HG02852 (cell line): ENCODE measurements around the gene ZNF770.
"Not testable (repeated sequence)": the region's sequence is repeated elsewhere in the genome, so short reads cannot be mapped to it uniquely, and the experiment has no call there.

Source experiments
- ATAC-seq: cut with Tn5 transposase; IDR thresholded peaks from one replicate; pipeline ENCODE4 v1.9.1; 2021; ENCODE audit warnings: mild to moderate bottlenecking, moderate library complexity; ENCODE audit not compliant: unreplicated experiment

Gene ZNF770

DNA sequence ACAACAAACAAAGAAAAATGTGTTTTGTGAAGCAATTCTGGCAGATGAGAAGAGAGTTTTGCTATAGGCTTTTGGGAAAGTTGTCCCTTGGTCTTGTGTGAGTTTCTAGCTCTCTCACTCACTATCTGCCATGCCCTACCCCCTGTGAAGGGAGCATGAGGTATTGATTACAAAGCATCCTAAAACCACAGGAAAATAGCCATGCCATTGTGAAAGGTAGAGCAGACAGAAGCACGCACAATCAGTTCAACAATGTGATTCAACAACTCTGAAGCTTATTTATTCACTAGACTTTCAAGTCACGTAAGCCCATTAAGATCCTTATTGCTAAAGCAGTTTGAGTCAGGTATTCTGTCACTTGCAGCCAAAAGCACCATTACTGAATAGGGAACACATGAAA is 12.0 kb downstream of the ZNF770 start:
- ATAC-seq, result no peak

DNA sequence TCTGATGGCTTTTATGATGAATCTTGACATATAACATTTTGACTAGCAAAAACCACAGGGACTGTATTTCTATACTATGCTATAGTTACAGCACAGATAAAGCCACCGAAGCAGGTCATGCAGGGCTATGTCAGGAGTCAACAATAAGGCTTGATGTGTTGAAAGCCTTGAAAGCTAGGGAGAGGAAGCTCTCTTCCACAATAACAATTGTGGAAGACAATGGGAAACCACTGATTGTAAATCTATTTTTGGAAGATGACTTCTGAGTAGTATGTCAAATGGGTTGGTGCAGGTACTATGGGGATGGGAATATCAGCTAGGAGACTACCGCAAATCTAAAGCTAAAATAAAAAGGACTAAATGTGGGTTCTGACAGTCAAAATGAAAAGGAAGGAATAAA is 14.6 kb downstream of the ZNF770 start:
- no peak for ATAC-seq

DNA sequence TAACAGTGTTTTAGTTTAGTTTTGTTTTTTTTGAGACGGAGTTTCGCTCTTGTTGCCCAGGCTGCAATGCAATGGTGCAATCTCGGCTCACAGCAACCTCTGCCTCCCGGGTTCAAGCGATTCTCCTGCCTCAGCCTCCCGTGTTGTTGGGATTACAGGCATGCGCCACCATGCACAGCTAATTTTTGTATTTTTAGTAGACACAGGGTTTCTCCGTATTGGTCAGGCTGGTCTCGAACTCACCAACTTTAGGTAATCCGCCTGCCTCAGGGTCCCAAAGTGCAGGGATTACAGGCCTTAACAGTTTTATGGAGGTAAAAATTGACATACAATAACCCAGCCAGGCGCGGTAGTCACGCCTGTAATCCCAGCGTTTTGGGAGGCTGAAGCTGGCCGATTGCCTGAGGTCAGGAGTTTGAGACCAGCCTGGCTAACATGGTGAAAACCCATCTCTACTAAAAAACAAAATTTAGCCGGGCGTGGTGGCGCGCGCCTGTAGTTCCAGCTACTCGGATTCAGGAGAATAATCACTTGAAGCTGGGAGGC is 17.9 kb downstream of the ZNF770 start:
- ATAC-seq, result not testable (repeated sequence)

DNA sequence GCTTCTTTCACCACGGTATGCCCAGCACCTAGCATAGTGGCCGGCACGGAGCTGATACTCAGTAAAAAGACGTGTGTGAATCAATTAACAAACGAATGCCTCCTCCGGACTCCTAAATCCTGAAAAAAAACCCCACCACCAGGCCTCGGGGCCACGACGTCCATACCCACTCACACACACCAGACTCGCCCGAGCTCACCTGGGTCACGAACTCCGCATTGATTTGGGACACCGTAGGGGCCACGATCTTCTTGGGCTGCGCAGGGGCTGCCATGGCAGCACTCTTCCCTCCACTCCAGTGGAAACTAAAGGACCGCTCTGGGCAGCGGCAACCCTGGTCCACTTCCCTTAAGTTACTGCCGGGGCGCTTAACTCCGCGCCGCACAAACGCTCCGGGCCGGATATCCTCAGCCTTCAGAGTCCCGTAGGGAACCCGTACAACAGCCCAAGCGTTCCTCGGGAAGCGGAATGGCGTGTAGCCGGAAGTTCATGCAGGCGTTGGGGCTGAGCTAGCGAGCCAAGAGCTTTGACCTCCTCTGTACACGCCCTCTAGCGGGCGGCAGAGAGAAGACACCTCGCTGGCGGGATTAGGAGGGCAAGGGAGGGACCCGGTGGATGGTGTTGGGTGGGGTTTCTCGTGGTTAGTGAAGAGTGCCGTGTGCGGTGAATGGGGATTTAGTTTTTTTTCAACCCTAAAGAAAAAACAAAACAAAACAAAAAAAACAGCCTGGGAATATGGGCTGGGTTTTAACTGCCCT is 18.6 kb downstream of the ZNF770 start, which contains the start of gene AQR:
AQR (minus strand) TSS at position 403 of the 758 bp plus-strand sequence; CDS start at position 274, 129 bp downstream.
- ATAC-seq, result peak; percentile 98

DNA sequence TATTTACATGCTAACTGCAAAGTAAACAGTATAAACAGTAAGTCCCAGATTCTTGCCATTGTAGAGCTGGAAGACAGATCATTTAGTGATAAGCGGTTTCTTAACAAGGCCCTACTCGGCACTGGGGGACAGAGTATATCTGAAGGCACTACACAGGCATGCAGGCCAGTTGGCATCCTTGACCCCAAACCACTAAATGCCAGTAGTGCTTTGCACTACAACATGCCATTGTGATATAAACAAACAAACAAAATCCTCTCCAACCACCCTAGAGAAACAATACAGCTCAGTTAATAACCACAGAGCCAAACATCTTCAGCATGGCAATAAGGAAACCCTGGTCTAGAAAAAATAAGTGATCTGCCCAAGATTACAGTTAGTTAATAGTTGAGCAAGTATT is 23.8 kb downstream of the ZNF770 start:
- ATAC-seq, result no peak

DNA sequence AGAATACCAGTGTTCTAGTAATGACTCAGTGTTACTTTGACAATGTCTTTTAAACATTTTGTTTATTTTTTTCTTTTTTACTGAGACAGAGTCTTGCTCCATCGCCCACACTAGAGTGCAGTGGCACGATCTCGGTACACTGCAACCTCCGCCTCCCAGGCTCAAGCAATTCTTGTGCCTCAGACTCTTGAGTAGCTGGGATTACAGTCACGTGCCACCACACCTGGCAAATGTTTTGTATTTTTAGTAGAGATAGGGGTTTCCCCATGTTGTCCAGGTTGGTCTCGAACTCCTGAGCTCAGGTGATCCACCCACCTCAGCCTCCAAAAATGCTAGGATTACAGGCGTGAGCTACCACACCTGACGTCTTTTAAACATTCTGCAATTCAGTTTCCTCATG is 34.2 kb downstream of the ZNF770 start:
- ATAC-seq, result no peak

DNA sequence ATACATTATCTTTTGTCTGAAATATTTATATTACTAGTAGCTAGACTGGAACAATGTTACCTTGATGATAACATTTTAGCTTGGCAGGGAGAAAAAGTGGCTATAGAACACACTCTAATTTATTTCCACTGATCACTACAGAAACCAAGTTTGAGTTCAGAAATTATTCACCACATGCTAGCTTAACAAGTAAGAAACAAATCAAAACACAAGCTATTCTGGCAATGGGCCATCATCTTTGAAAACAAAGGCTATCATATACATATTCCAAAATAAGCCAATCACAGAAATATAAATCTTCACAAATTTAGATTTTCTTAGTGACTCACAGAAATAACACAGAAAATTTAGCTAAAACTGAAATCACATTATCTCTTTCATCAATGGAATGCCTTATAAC is 35.6 kb downstream of the ZNF770 start:
- no peak for ATAC-seq

DNA sequence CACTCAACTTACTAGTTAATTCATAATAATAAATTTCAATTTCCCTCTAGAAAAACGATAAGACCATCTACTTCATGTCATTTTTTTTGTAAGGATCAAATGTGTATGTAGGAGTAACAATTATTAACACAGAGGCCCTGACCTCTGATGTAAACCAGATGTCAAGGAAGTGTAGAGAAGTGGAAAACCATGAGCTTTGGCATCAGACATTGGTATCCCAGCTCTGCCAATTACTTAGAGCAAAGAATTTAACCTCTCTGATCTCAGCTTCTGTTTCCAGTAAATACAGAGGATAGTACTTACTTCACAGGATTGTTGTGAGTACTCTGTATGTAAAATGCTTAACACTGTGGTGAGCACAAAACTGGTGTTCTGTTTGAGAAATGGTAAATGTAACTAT is 36.1 kb downstream of the ZNF770 start:
- no peak for ATAC-seq

DNA sequence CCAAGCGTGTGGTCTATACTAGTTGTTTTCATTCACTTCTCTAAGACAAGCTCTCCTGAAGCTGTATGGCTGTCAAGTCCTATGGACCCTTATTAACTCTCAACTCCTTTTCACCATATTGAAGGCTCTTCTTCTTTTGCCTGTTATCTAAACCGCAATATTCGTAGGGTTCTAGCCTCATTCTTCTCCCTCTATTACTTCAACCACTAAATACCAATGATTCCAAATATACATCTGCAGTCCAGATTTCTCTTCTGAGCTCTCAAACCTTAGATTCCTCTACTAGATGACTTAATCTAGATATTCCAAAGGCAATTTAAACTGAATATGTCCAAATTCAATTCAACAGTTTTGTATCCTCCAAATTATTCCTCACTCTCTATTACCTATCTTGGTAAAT is 43.2 kb downstream of the ZNF770 start:
- no peak for ATAC-seq

DNA sequence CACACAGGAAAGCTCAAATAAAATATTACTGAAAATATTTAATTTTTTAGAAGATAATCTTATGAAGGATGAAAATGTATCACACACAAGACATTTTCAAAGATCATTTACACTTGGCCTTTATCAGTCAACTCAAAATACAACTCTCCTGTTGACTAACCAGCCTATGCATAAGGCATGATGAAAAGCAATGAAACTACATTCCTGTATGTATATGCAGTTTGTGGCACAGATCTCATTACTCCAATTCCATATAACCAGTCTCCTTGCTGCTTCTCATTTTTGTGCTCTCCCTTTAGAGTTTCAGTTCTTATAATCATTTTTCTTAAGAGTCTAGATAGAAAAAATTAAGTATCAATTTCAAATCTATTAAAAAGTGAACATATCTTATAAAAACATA is 44.4 kb downstream of the ZNF770 start:
- ATAC-seq, result no peak

DNA sequence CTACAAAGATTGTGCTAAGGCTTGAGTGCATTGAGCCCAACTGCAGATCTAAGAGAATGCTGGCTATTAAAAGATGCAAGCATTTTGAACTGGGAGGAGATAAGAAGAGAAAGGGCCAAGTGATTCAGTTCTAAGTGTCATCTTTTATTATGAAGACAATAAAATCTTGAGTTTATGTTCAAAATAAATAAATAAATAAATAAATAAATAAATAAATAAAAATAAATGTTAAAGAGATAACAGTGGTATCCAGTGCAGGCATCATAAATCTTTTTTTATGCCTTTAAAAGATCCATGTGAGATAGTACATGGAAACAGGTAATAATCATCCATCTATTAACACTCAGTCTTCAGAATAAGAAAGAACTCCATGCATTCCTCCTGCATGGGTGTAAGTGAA is 44.8 kb downstream of the ZNF770 start:
- ATAC-seq, result not testable (repeated sequence)

DNA sequence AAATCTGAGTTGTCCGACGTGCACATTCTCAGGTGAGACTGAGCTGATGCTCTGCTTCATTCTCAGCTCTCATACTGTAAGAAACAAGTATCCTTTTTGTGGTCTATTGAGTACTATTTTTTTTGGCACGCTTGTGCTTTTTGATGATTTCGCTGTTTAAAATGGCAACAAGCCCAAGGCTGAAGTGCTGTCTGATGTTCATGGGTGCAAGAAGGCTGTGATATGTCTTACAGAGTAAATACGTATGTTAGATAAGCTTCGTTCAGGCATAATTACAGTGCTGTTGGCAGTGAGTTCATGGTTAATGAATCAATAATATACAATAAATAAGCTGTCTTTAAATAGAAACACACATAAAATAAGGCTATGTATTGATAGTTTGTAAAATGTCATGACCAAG is 45.7 kb downstream of the ZNF770 start:
- no peak for ATAC-seq

DNA sequence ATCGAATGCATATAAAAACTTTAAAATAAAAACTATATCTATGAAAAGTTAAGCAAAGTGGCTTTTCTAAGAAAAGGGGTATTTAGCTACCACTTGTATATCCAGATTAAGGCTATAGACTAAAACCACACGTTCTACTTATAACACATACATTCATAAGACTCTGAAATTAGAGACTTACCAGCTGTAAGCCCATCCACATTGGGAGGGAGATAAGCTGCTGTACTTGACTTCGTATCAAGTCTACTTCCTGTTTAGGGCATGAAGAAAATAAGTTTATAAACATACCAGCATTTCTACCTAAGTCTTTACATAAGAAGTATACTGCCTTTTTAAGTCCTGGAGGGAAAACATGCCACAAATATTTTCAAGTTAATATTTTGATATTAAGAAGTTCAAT is 46.3 kb downstream of the ZNF770 start:
- ATAC-seq, result no peak

DNA sequence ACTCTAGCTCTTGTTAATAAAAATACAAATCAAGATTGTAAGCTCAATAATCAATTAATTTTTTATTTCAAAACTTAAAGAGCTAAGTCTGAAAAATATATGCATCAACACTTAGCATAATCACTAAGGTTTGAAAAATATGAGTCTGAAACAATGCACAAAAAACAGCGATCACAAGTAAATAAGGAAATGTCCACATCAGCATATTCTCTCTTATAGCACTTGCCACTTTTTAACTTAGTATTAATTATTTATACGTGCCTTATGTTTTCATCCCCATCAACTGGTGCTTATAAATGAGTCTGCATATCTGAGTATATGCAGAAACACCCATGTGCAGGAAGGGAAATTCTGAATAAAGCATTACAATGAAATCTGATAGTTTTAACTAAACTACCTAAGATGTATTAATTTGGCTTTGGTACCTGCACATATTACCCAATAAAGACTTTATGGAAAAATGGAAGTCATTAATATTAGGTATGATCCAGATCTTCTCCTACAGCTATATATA is 46.8 kb downstream of the ZNF770 start:
- no peak for ATAC-seq

DNA sequence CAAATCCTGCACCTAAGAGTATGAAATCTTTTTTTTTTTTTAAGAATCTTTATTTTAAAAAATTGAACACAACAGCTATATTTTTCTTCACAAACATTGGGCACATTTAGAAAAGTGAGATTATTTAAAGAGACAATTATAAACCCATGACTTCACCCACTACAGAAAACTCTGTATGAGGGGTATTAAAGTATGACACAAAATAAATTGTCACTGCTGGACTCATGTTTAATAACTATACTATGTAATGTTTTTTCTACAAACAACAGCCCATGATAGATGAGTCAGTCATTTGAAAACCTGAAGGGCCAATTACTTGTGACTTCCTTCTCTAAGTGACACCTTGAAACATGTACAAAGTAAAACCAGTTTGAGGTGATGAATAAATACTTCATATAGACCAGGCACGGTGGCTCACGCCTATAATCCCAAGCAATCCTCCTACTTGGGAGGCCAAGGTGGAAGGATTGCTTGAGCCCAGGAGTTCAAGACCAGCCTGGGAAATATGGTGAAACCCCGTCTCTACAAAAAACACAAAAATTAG is 54.6 kb downstream of the ZNF770 start:
- ATAC-seq, result no peak

DNA sequence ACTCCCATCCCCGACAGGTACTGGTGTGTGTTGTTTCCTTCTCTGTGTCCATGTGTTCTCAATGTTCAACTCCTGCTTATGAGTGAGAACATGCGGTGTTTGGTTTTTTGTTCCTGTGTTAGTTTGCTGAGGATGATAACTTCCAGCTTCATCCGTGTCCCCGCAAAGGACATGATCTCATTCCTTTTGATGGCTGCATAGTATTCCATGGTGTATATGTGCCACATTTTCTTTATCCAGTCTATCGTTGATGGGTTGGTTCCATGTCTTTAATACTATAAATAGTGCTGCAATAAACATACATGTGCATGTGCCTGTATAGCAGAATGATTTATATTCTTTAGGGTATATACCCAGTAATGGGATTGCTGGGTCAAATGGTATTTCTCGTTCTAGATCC is 59.7 kb downstream of the ZNF770 start:
- not testable (repeated sequence) for ATAC-seq
